DOHH2 (cell line): ENCODE results near the gene CHST5.

Source experiments
- H3F3A ChIP-seq: fragments of 200-600 bp; sonication (generic), shearing (Covaris generic); 2 replicates; pipeline ENCODE4 v1.6.0; 2016; ENCODE audit warnings: antibody characterized with exemption, mild to moderate bottlenecking; ENCODE audit not compliant: control insufficient read depth, insufficient read depth
- H3K27ac ChIP-seq: fragments of 200-600 bp; sonication (generic); 2 replicates; pipeline ENCODE4 v1.5.1; 2014; ENCODE audit warnings: low read depth, mild to moderate bottlenecking, low read length, moderate library complexity
- H3K27me3 ChIP-seq: fragments of 200-600 bp; sonication (generic); 2 replicates; pipeline ENCODE4 v1.6.1; 2014; ENCODE audit warnings: mild to moderate bottlenecking, low read length, mixed read lengths; ENCODE audit not compliant: control insufficient read depth
- H3K36me3 ChIP-seq: fragments of 200-600 bp; sonication (generic); 2 replicates; pipeline ENCODE4 v1.6.1; 2014; ENCODE audit warnings: mild to moderate bottlenecking, low read length, moderate library complexity, mixed read lengths; ENCODE audit not compliant: control insufficient read depth
- H3K4me1 ChIP-seq: fragments of 200-600 bp; sonication (generic); 2 replicates; pipeline ENCODE4 v1.6.1; 2014; ENCODE audit warnings: mild to moderate bottlenecking, low read length, mixed read lengths; ENCODE audit not compliant: control insufficient read depth
- H3K4me2 ChIP-seq: fragments of 200-600 bp; sonication (generic); 2 replicates; pipeline ENCODE4 v1.6.0; 2014; ENCODE audit warnings: mild to moderate bottlenecking, low read length, moderate library complexity
- H3K4me3 ChIP-seq: fragments of 200-600 bp; sonication (generic); 2 replicates; pipeline ENCODE4 v1.5.1; 2014; ENCODE audit warnings: mild to moderate bottlenecking, low read length, mixed read lengths
- H3K79me2 ChIP-seq: fragments of 200-600 bp; sonication (generic); 2 replicates; pipeline ENCODE4 v1.6.1; 2014; ENCODE audit warnings: mild to moderate bottlenecking, low read length, mixed read lengths; ENCODE audit not compliant: control insufficient read depth
- H3K9me2 ChIP-seq: fragments of 200-600 bp; sonication (generic); replicated peaks from 2 replicates; pipeline ENCODE4 v1.6.1; 2014; ENCODE audit warnings: mild to moderate bottlenecking, low read length, mixed read lengths; ENCODE audit not compliant: control insufficient read depth
- H3K9me3 ChIP-seq: fragments of 200-600 bp; sonication (generic); 2 replicates; pipeline ENCODE4 v1.6.1; 2014; ENCODE audit warnings: antibody characterized with exemption, low read length, mixed read lengths; ENCODE audit not compliant: control insufficient read depth, insufficient read depth
- H4K20me1 ChIP-seq: fragments of 200-600 bp; sonication (generic); 2 replicates; pipeline ENCODE4 v1.6.0; 2014; ENCODE audit warnings: low read depth, mild to moderate bottlenecking, antibody characterized with exemption, low read length, moderate library complexity; ENCODE audit not compliant: control insufficient read depth, insufficient read depth
- EZH2phosphoT487 ChIP-seq: fragments of 200-600 bp; sonication (generic); IDR thresholded peaks from 2 replicates; pipeline ENCODE4 v1.6.1; 2017; ENCODE audit warnings: borderline replicate concordance, mild to moderate bottlenecking, antibody characterized with exemption, low read length, moderate library complexity, mixed read lengths
- TF ChIP-seq, protein P1 (sequence below): fragments of 200-600 bp; sonication (generic); IDR thresholded peaks from one replicate; pipeline ENCODE4 v1.5.1; 2014; ENCODE audit warnings: antibody characterized with exemption, mild to moderate bottlenecking, low read depth, low read length; ENCODE audit not compliant: poor library complexity, severe bottlenecking

The CHST5 gene

GRCh38 chr16:75578725-75579124 lies 42.8 kb upstream of the CHST5 start:
- Histone ChIP-seq H3K79me2 (peaks cover 13% of the 10 kb centered on the region), H3K27ac (no peak overlapping the region), H3F3A (no peaks in the 10 kb centered on the region), H4K20me1 (0 out of 2 replicates have a peak, but pooled peaks cover 4% of the 10 kb centered on the region), H3K36me3 (peaks cover 52% of the 10 kb centered on the region), H3K4me3 (no peak overlapping the region), H3K4me2 (no peak overlapping the region), H3K4me1 (peaks cover 7% of the 10 kb centered on the region), H3K27me3 (no peaks in the 10 kb centered on the region), H3K9me3 (no peaks in the 10 kb centered on the region), H3K9me2 (no peaks in the 10 kb centered on the region)
- TF ChIP-seq, protein P1, sequence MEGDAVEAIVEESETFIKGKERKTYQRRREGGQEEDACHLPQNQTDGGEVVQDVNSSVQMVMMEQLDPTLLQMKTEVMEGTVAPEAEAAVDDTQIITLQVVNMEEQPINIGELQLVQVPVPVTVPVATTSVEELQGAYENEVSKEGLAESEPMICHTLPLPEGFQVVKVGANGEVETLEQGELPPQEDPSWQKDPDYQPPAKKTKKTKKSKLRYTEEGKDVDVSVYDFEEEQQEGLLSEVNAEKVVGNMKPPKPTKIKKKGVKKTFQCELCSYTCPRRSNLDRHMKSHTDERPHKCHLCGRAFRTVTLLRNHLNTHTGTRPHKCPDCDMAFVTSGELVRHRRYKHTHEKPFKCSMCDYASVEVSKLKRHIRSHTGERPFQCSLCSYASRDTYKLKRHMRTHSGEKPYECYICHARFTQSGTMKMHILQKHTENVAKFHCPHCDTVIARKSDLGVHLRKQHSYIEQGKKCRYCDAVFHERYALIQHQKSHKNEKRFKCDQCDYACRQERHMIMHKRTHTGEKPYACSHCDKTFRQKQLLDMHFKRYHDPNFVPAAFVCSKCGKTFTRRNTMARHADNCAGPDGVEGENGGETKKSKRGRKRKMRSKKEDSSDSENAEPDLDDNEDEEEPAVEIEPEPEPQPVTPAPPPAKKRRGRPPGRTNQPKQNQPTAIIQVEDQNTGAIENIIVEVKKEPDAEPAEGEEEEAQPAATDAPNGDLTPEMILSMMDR: no peak
- TF ChIP-seq EZH2phosphoT487: no peak

- no peaks in the 10 kb centered on the region for H3K9me2 ChIP-seq
- no peaks in the 10 kb centered on the region for H3K27me3 ChIP-seq
- H3K4me1 ChIP-seq: peaks cover 12% of the 10 kb centered on the region
- H3K9me3 ChIP-seq: no peaks in the 10 kb centered on the region
- peaks cover 57% of the 10 kb centered on the region for H3K36me3 ChIP-seq
- no peak overlapping the region for H3K4me3 ChIP-seq
- TF ChIP-seq, protein P1: no peak
- no peak for TF ChIP-seq EZH2phosphoT487
- no peak overlapping the region for H3K27ac ChIP-seq
- H4K20me1 ChIP-seq: 0 out of 2 replicates have a peak, but pooled peaks cover 4% of the 10 kb centered on the region
- no peaks in the 10 kb centered on the region for H3F3A ChIP-seq
- peaks cover 18% of the 10 kb centered on the region for H3K79me2 ChIP-seq
- H3K4me2 ChIP-seq: no peak overlapping the region
These were observed 42.3 kb upstream of the CHST5 start for GRCh38 chr16:75578212-75578611.

- 0 out of 2 replicates have a peak, but pooled peaks cover 4% of the 10 kb centered on the region for H4K20me1 ChIP-seq
- H3K79me2 ChIP-seq: peaks cover 35% of the 10 kb centered on the region
- no peaks in the 10 kb centered on the region for H3K9me2 ChIP-seq
- no peak overlapping the region for H3K4me2 ChIP-seq
- no peaks in the 10 kb centered on the region for H3F3A ChIP-seq
- H3K27me3 ChIP-seq: no peaks in the 10 kb centered on the region
- TF ChIP-seq, protein P1: no peak
- no peak for TF ChIP-seq EZH2phosphoT487
- H3K4me1 ChIP-seq: peaks cover 30% of the 10 kb centered on the region
- H3K27ac ChIP-seq: no peak overlapping the region
- H3K4me3 ChIP-seq: no peak overlapping the region
- H3K9me3 ChIP-seq: no peaks in the 10 kb centered on the region
- H3K36me3 ChIP-seq: peaks cover 75% of the 10 kb centered on the region
These were observed 40.5 kb upstream of the CHST5 start for GRCh38 chr16:75576384-75576811.

- H3K4me3 ChIP-seq: no peak overlapping the region
- H3K27me3 ChIP-seq: no peaks in the 10 kb centered on the region
- H3K4me1 ChIP-seq: peaks cover 34% of the 10 kb centered on the region
- H3K36me3 ChIP-seq: peaks cover 80% of the 10 kb centered on the region
- H4K20me1 ChIP-seq: 0 out of 2 replicates have a peak, but pooled peaks cover 4% of the 10 kb centered on the region
- no peaks in the 10 kb centered on the region for H3K9me3 ChIP-seq
- no peak overlapping the region for H3K27ac ChIP-seq
- peaks cover 40% of the 10 kb centered on the region for H3K79me2 ChIP-seq
- H3K4me2 ChIP-seq: no peak overlapping the region
- TF ChIP-seq, protein P1: no peak
- no peak for TF ChIP-seq EZH2phosphoT487
- no peaks in the 10 kb centered on the region; the same call in 1 of the 2 replicates for H3F3A ChIP-seq
- H3K9me2 ChIP-seq: no peaks in the 10 kb centered on the region
These were observed 40.0 kb upstream of the CHST5 start for GRCh38 chr16:75575958-75576357.
